Activated T-helper 2 cell treated with anti-CD3 and anti-CD28 coated beads, Interferon-gamma antibody, Interleukin-2, Interleukin-4, amounts not matched to agents 10 μg/mL and 5 μg/mL and 100 μg/mL, durations not matched to agents 14 hours and 24 hours and 36 hours (primary cell): ENCODE results near the gene C3orf20. TPM values are rescaled to one million over a fixed set of nuclear protein-coding genes. Genes with fewer than 3 reads are reported as not detected.
A peak's percentile ranks its signal among the peaks of the same experiment; 100 is the strongest.

Experiments used
- DNase-seq: peaks from one replicate; pipeline ENCODE4 v3.0.0; 2021; ENCODE audit warnings: low spot score
- H3K27ac Mint-ChIP-seq: one replicate; pipeline ENCODE4 v1.8.0; 2021; ENCODE audit warnings: mixed read lengths
- H3K27me3 Mint-ChIP-seq: one replicate; pipeline ENCODE4 v1.8.0; 2021; ENCODE audit warnings: low read depth, mixed read lengths
- H3K36me3 Mint-ChIP-seq: one replicate; pipeline ENCODE4 v1.8.0; 2021; ENCODE audit warnings: low read depth, mixed read lengths
- H3K4me1 Mint-ChIP-seq: one replicate; pipeline ENCODE4 v1.8.0; 2021; ENCODE audit warnings: low read depth, mixed read lengths
- H3K4me3 Mint-ChIP-seq: one replicate; pipeline ENCODE4 v1.8.0; 2021; ENCODE audit warnings: low read depth, mild to moderate bottlenecking, moderate library complexity, mixed read lengths
- H3K9me3 Mint-ChIP-seq: one replicate; pipeline ENCODE4 v1.8.0; 2021; ENCODE audit warnings: mixed read lengths
- intact Hi-C: fragments of 100-400 bp; cut with micrococcal nuclease; formaldehyde crosslinking; loops from one replicate; pipeline ENCODE4 v1.15.1; 2023
- total RNA-seq: library from RNA; stranded (reverse); gene quantifications from 2 replicates; pipeline ENCODE4 v1.2.3, GENCODE V29; 2022

The C3orf20 gene
- total RNA-seq, 1 donor from 2014 or later = 0.07 TPM

DNA sequence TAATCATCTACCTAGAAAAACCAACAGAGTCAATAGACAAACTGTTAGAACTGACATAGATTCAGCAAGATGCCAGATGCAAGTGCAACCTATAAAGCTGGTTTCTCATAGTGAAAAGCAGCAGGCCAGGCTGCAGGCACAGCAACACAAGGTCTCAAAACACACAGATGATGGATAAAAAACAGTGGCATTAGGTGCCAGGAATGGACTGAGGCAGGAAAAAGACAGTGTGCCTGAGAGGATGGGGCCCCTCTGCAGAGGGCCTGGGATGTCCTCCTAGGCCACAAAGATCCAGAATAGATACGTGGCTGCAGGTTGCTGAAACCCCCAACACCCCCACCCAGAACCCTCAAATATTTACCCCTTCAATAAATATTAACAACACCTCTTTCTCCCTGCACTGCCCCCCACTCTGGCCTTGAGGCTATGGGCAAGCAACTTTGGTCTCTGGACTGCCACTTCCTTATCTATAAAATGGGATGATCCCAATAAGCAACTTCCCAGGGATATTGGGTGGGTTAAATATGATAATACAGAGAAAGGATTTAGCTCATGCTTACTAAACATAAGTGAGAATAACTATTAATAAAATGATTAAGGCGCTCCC is 108.6 kb downstream of the C3orf20 start:
- Mint-ChIP-seq H3K27ac (no peak overlapping the region), H3K4me3 (no peak overlapping the region), H3K36me3 (no peaks in the 10 kb centered on the region), H3K4me1 (no peaks in the 10 kb centered on the region), H3K9me3 (peaks cover 7% of the 10 kb centered on the region), H3K27me3 (peaks cover 7% of the 10 kb centered on the region)
- DNase-seq = no peak
- intact Hi-C loops = no loop called here

DNA sequence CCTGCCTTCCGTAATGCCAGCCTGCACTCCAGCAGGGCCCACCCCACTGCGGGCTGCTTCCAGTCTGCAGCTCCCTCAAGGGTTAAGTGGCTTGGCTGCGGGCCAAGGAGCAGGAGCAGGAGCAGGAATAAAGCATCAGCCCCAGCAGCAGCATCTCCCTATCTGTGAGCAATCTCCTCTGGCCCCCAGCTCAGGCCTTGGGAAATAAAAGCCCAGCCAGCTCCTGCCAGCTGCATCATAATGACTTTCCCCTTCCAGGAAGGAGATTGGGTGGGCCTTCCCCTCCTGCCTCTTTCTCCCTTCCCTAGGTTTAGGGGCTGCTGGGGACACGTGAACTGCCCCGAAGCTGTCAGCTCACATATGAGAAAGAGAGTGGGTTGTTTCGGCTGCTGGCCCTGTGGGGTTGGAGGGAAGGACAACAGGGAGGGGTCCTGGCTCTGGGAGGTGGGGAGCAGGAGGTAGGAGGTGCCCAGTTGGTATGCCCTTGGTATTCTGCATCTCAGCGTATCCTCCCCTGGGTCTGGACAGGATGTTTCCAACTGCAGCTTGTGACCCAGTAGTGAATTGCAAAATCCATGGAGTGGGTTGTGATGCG is 109.2 kb downstream of the C3orf20 start:
- H3K27me3 Mint-ChIP-seq = peaks cover 7% of the 10 kb centered on the region
- peaks cover 1% of the 10 kb centered on the region for H3K9me3 Mint-ChIP-seq
- H3K4me3 Mint-ChIP-seq = no peak overlapping the region
- no peak overlapping the region for H3K27ac Mint-ChIP-seq
- no peaks in the 10 kb centered on the region for H3K4me1 Mint-ChIP-seq
- intact Hi-C loops = no loop called here
- H3K36me3 Mint-ChIP-seq = no peaks in the 10 kb centered on the region
- DNase-seq = no peak

DNA sequence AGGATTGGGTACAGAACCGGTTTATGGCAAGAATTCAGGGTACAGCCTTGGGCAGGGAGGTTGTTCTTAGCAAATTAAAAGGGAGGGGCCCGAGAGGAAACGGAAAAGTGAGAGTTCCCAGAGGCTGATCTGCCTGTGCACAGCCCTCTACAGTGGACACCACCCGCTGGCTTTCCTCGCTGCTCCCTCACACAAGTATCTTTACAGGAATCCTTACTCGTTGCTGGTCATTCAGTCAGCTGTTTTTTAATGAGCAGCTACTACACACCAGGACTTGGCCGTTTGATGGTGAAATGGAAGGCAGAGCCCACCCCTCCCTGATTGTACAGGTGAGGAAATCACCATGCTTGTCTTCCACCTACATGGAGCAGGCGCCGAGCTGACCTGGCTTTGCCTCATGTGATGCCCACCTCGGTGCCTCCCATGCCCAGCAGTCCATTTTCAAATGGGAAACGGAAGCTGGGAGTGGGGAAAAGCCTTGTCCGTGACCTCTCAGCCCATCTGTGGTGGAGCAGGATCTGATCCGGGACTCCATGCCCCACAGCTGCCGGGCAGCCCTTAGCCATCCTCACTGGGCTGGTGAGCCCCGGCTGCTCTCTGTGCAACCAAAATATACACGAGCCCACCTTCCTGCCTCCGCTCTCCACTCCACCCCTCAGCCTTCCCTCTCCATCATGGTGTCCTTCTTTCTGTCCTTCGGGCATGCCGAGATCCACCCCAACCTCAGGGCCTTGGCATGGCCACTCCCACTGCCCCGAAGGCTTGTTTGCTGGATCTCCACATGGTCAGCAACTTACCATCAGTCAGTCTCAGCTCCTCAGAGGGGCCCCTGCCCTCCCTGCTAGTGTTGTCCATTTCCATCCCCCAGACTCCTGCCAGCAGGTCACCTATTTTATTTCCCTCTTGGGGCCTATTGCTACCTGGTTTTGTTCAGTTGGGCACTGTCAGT is 110.5 kb downstream of the C3orf20 start:
- no peak for DNase-seq
- intact Hi-C loops = no loop called here
- H3K27ac Mint-ChIP-seq = no peak overlapping the region
- no peaks in the 10 kb centered on the region for H3K9me3 Mint-ChIP-seq
- no peaks in the 10 kb centered on the region for H3K36me3 Mint-ChIP-seq
- no peaks in the 10 kb centered on the region for H3K4me1 Mint-ChIP-seq
- no peak overlapping the region for H3K4me3 Mint-ChIP-seq
- H3K27me3 Mint-ChIP-seq = peaks cover 6% of the 10 kb centered on the region

DNA sequence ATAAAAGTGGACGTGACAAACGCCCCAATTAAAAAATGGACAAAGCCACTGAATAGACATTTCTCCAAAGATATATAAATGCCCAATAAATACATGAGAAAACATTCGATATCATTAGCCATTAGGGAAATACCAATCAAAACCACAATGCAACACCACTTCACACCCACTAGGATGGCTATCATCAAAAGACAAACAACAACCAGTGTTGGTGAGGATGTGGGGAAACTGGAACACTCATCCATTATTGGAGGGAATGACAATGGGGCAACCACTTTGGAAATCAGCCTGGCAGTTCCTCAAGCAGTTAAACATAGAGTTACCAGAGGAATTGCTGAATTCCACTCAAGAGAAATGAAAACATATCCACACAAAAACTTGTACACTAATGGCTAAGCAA is 111.4 kb downstream of the C3orf20 start:
- H3K27ac Mint-ChIP-seq = no peak overlapping the region
- peaks cover 1% of the 10 kb centered on the region for H3K27me3 Mint-ChIP-seq
- H3K4me3 Mint-ChIP-seq = no peak overlapping the region
- no peaks in the 10 kb centered on the region for H3K9me3 Mint-ChIP-seq
- intact Hi-C loops = no loop called here
- H3K4me1 Mint-ChIP-seq = no peaks in the 10 kb centered on the region
- no peak for DNase-seq
- no peaks in the 10 kb centered on the region for H3K36me3 Mint-ChIP-seq

DNA sequence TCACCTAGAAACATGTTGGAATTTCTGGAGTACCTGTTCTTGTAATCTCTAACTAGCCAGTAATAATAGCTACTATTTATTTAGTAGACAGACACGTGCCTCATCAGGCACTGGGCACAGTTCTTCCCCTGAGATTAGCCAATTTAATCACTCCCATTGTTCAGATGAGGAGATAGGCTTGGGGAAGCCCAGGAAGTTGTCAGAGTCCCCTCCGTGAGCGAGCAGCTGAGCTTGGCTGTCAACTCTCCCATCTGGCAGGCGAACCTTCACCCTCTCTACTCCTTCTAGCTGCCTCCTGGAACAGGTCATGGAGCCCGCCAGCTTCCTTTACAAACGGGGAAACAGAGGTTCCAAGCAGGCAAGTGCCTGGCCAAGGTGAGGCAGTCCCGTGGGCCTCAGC is 112.7 kb downstream of the C3orf20 start:
- Mint-ChIP-seq H3K9me3 (no peaks in the 10 kb centered on the region), H3K4me1 (no peaks in the 10 kb centered on the region), H3K27me3 (peaks cover 1% of the 10 kb centered on the region), H3K4me3 (no peak overlapping the region), H3K36me3 (no peaks in the 10 kb centered on the region), H3K27ac (no peak overlapping the region)
- intact Hi-C loops = no loop called here
- DNase-seq = no peak

DNA sequence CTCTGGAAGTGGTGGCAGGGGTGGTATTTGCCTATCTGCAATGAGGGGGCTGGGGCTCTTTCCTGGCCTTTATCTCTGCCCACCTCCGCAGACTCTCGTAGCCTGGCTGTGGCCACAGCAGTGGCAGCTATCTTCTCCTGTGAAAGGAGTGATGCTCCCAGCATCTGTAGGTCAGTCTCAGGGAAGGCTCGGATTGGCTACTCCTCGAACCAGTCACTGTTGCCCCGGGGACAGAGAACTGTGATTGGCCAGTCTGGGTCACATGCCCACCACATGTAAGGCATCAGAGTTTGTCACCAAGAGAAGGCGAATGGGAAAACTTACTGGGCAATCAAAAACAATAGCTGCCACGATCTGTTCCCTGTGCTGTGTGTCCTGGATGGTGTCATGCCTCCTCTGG is 113.7 kb downstream of the C3orf20 start:
- no peak overlapping the region for H3K4me3 Mint-ChIP-seq
- no peaks in the 10 kb centered on the region for H3K36me3 Mint-ChIP-seq
- no peaks in the 10 kb centered on the region for H3K9me3 Mint-ChIP-seq
- H3K27ac Mint-ChIP-seq = no peak overlapping the region
- intact Hi-C loops = no loop called here
- no peak for DNase-seq
- no peaks in the 10 kb centered on the region for H3K4me1 Mint-ChIP-seq
- peaks cover 1% of the 10 kb centered on the region for H3K27me3 Mint-ChIP-seq

DNA sequence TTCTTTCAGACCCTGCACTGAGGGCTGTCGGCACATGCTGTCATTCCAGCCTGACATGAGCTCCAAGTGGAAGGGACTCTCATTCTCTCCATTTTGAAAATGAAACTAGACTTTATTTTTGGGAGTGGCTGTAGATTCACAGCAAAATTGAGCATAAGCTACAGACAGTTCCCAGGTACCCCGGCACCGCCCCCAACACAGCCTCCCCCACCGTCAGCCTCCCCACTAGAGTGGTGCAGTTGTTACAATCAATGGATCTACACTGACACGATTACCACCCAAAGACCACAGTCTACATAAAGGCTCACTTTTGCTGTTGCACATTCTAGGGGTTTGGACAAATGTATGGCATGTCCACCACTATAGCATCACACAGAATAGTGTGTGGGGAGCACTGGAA is 114.3 kb downstream of the C3orf20 start:
- Mint-ChIP-seq H3K9me3 (no peaks in the 10 kb centered on the region), H3K4me1 (no peaks in the 10 kb centered on the region), H3K4me3 (no peak overlapping the region), H3K27ac (no peak overlapping the region), H3K36me3 (no peaks in the 10 kb centered on the region), H3K27me3 (peaks cover 1% of the 10 kb centered on the region)
- DNase-seq = no peak
- intact Hi-C loops = no loop called here

DNA sequence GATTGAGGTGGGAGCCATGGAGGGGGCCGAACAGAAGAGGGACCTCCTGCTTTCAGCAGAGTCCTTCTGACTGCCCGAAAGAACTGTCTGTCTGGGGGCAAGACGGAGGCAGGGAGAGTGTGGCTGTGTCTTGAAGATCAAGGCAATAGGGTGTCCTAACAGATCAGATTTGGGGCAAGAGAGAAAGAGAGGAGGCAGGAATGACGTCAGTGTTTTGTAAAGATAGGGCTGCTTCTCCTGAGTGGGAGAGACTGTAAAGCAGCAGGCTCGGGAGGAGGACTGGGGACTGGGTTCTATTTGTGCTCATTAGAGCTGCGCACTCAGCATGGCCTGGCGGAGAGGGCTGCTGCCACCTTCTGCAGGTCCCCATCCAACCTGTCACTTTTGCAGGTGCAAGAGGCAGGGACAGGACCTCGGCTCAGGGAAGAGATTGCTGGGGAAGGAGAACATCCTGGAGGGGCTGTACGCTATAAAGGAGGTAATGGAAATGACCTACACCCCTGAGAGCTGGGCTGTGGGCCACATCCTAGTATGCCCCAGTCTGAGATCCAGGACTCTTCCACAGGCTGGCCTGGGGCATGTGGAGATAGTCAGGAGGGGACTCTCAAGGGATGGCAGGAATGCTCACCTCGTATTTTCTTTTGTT is 114.8 kb downstream of the C3orf20 start:
- H3K27me3 Mint-ChIP-seq = peaks cover 1% of the 10 kb centered on the region
- H3K4me3 Mint-ChIP-seq = no peak overlapping the region
- H3K27ac Mint-ChIP-seq = no peak overlapping the region
- H3K9me3 Mint-ChIP-seq = no peaks in the 10 kb centered on the region
- H3K36me3 Mint-ChIP-seq = no peaks in the 10 kb centered on the region
- intact Hi-C loops = loop anchor here (2.0 kb wide), 1 partner anchor 131 kb away; no protein-coding TSS in a partner anchor
- no peaks in the 10 kb centered on the region for H3K4me1 Mint-ChIP-seq
- no peak for DNase-seq

DNA sequence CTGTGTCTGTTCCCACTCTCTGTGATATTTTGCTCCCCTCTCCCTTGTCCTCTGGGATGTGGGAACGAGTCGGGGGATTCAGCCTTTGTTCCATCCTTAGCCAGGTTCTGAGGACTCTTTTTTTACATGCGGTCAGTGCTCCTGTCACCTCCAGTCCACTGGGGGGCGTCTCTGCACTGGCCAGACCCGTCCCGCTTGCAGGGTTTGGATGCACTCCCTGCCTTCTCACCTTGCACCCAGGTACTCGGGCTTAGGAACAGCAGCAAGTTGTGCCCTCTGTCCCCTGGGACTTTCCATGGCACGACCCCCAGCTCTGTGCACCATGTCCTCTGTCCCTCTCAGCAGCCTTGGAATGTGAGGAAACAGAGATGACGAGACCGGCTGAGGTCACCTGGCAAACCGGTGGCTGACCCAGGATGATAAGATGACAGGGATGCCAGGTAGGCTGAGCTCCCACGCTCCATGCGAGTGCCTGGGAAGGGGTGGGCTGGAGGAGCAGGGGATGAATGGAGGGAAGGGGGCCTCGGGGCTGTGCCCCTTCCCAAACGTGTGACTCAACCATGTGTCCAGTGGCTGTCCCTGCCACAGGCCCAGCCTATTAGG is 116.5 kb downstream of the C3orf20 start:
- intact Hi-C loops = loop anchor here (2.0 kb wide), 1 partner anchor 129 kb away; no protein-coding TSS in a partner anchor
- Mint-ChIP-seq H3K27ac (no peak overlapping the region), H3K4me1 (no peaks in the 10 kb centered on the region), H3K36me3 (no peaks in the 10 kb centered on the region), H3K27me3 (peaks cover 1% of the 10 kb centered on the region), H3K9me3 (no peaks in the 10 kb centered on the region), H3K4me3 (no peak overlapping the region)
- peak; percentile 37 for DNase-seq

DNA sequence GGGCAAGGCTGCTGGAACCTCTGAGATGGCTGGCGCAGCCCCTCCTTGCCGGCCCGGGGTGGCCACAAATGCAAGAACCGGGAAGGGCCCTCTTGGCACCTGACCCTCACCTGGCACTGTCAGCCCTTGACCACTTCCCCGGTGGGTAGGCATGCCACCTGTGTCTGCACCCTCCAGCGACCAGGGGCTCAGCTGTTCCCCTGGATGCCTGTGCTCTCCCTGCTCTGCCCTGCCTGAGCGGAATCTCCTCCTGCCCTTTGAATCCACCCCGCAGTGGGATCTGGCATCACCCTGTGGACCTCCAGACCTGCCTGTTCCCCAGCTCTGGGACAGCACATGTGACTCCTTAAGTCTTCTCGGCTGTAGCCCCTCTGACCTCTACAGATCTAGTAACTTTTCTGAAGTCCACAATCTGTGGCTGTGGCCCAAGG is 117.8 kb downstream of the C3orf20 start:
- intact Hi-C loops = no loop called here
- Mint-ChIP-seq H3K4me1 (no peaks in the 10 kb centered on the region), H3K36me3 (no peaks in the 10 kb centered on the region), H3K27me3 (peaks cover 1% of the 10 kb centered on the region), H3K4me3 (no peak overlapping the region), H3K9me3 (no peaks in the 10 kb centered on the region), H3K27ac (no peak overlapping the region)
- DNase-seq = no peak

DNA sequence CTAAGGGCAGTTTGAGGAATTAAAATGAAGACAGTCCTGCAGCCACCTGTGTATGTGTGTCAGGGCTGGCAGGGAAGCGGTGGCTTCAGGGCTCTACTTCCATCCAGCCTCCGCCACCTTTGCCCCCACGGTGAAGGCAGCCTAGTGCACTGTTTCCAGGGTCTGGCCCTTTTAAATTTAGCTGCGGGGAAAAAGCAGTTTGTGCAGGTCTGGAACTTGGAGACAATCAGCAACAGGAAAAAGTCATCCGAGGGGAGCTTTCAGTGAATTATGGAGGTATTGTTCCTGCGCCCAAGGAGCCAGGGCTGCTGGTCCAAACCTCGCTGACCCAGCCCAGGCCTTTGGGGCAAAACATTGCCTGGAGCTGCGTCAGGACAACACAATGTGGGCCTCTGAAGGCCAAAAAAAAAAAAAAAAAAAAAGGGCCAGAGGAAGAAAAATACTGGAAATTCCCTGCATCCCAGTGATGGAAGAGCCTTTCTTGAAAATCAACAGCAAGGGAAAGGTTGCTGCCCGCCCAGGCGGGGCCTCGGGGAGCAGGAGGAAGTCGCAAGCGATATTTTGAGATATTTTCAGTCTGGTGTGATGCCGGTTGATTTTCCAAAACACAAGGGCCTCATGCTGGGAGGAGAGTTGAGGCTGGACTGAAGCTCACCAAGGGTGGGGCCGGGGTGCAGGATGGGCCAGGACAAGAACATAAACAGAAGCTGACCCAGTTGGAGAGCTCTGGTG is 118.4 kb downstream of the C3orf20 start:
- intact Hi-C loops = no loop called here
- Mint-ChIP-seq H3K9me3 (no peaks in the 10 kb centered on the region), H3K27me3 (peaks cover 1% of the 10 kb centered on the region), H3K4me1 (no peaks in the 10 kb centered on the region), H3K27ac (no peak overlapping the region), H3K36me3 (no peaks in the 10 kb centered on the region), H3K4me3 (no peak overlapping the region)
- DNase-seq = no peak

DNA sequence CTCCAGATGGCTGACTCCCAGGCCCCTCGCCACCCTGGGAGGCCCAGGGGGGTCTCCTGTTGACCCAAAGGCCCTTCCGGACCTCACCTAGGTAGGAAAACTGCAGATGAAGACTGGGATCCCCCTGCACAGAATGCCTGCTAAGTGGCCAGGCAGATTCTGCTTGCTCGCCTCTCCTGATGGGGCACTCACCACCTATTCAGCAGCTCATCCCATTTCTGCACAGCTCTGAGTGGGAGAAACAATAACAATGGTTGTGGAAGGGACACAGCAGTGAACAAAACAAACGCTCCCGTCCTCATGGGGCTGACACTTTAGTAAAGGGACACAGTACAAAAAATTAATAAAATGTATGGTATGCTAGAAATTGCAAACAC is 118.9 kb downstream of the C3orf20 start:
- no peak for DNase-seq
- Mint-ChIP-seq H3K27me3 (peaks cover 1% of the 10 kb centered on the region), H3K9me3 (no peaks in the 10 kb centered on the region), H3K27ac (no peak overlapping the region), H3K36me3 (no peaks in the 10 kb centered on the region), H3K4me3 (no peak overlapping the region), H3K4me1 (no peaks in the 10 kb centered on the region)
- intact Hi-C loops = no loop called here
